ENCODE measurements around the gene RGR.

RGR gene

DNA sequence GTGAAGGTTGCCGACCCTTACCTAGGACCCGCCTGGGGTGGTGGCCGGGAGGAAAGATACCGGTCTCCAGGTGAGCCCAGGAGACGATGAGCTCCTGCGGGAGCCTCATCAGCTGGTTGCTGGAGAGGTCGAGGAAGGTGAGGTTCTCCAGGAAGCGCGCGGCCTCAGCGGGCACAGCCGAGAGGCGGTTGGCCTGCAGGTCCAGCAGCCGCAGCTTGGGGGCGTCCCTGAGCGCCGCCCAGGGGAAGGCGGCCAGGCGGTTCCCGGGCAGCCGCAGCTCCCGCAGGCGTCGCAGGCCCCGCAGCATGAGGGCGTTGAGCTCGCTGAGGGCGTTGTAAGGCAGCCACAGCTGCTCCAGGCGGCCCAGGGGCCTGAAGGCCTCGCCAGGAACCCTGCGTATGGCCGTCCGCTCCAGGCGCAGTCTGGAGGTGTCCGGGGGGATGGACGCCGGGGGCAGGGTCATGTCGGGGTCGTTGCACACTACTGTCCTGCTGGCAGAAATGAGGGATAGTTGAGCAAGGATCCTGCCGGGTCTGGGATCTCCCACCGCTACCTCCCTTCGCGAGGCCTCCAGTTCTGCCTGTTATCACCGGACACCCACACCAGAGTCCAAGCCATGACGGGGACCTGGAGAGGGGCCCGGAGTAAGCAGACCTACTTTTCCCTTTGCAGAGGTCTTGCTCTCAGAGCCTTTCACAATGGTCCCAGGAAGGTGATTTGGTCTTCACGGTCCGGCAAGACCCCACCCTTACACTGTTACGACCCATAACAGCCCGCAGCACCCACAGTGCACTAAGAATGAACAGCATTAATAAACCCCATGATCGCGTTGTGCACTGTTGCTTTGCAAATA lies 7.4 kb upstream of the RGR start:
- H3K18ac ChIP-seq (ENCODE audit: low read depth in 1 of 2, low read length in 2 of 2) = no peak overlapping the region
- no peaks in the 10 kb centered on the region for H3K9me3 ChIP-seq (ENCODE audit: control insufficient read depth, low read length)
- H2AFZ ChIP-seq (ENCODE audit: low read depth, low read length) = no peak overlapping the region
- no peaks in the 10 kb centered on the region for H3K79me1 ChIP-seq (replicated peaks; ENCODE audit: low read length, poor library complexity, severe bottlenecking)
- H2BK120ac ChIP-seq (ENCODE audit: low read depth, low read length) = no peak overlapping the region
- H4K91ac ChIP-seq (ENCODE audit: low read length) = no peak overlapping the region
- no peaks in the 10 kb centered on the region for H3K36me3 ChIP-seq (ENCODE audit: control insufficient read depth in 1 of 2, insufficient read depth in 2 of 2, low read depth in 1 of 2, low read length in 2 of 2)
- 46% methylated on average over 50 of the region's 52 CpGs for WGBS
- peak overlapping the region; percentile 52 for H2BK15ac ChIP-seq (ENCODE audit: low read depth, poor library complexity, severe bottlenecking)
- H2AK5ac ChIP-seq (ENCODE audit: low read length, severe bottlenecking) = no peak overlapping the region
- no peak overlapping the region for H3K14ac ChIP-seq (ENCODE audit: low read length in 2 of 2)
- H3K27me3 ChIP-seq (ENCODE audit: control insufficient read depth in 1 of 2, insufficient read depth in 1 of 2, low read length in 2 of 2) = peaks cover 20 to 26% of the 10 kb centered on the region in 2 experiments
- H3K4me2 ChIP-seq (ENCODE audit: low read length, poor library complexity, severe bottlenecking) = no peak overlapping the region
- no peak overlapping the region for H3K9ac ChIP-seq (ENCODE audit: low read length)
- no peaks in the 10 kb centered on the region for H3K4me1 ChIP-seq (ENCODE audit: control insufficient read depth, insufficient read depth, low read depth, low read length)
- no peak overlapping the region for H2BK12ac ChIP-seq (ENCODE audit: low read length in 2 of 2)
- no peak overlapping the region for H4K8ac ChIP-seq (ENCODE audit: low read length)
- H3K23ac ChIP-seq (ENCODE audit: low read length in 2 of 2) = no peak overlapping the region
- H3K4ac ChIP-seq (ENCODE audit: low read depth in 1 of 2, low read length in 2 of 2) = no peak overlapping the region
- no peak for DNase-seq
- H3K4me3 ChIP-seq (ENCODE audit: insufficient read depth in 1 of 2, low read depth in 1 of 2, low read length in 2 of 2) = no peak overlapping the region
- H2BK5ac ChIP-seq (ENCODE audit: low read depth, low read length, poor library complexity, severe bottlenecking) = no peak overlapping the region
- no peak overlapping the region for H3K27ac ChIP-seq (ENCODE audit: low read length, poor library complexity, severe bottlenecking)

DNA sequence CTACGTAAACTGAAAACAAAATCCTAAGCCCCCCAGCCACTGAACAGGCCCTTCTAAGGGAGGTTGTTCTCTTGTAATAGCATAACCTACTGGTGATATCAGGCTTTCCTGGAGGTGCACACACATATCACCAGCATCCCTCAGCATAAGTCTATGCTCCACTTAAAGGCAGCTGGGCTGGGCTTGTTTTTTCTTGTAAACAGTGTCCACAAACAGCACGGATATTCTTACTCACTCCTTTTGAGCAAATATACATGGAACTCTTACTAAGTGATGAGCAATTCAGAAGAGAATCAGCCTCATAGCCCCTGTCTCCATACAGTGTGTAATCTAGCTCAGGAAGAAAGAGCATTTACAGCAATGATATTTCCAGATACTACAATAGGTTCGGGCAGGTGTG lies 5.9 kb upstream of the RGR start:
- no peak overlapping the region for H2AFZ ChIP-seq (ENCODE audit: low read depth, low read length)
- H2BK15ac ChIP-seq (ENCODE audit: low read depth, poor library complexity, severe bottlenecking) = no peak overlapping the region
- no peak overlapping the region for H4K8ac ChIP-seq (ENCODE audit: low read length)
- no peak overlapping the region for H3K23ac ChIP-seq (ENCODE audit: low read length in 2 of 2)
- no peak overlapping the region for H2BK120ac ChIP-seq (ENCODE audit: low read depth, low read length)
- H3K4ac ChIP-seq (ENCODE audit: low read depth in 1 of 2, low read length in 2 of 2) = no peak overlapping the region
- no peak overlapping the region for H2BK12ac ChIP-seq (ENCODE audit: low read length in 2 of 2)
- no peaks in the 10 kb centered on the region for H3K36me3 ChIP-seq (ENCODE audit: control insufficient read depth in 1 of 2, insufficient read depth in 2 of 2, low read depth in 1 of 2, low read length in 2 of 2)
- H3K79me1 ChIP-seq (replicated peaks; ENCODE audit: low read length, poor library complexity, severe bottlenecking) = no peaks in the 10 kb centered on the region
- no peaks in the 10 kb centered on the region for H3K9me3 ChIP-seq (ENCODE audit: control insufficient read depth, low read length)
- 71% methylated on average over 1 of the region's 3 CpGs for WGBS
- no peak overlapping the region for H3K14ac ChIP-seq (ENCODE audit: low read length in 2 of 2)
- H2AK5ac ChIP-seq (ENCODE audit: low read length, severe bottlenecking) = no peak overlapping the region
- no peak overlapping the region for H3K4me3 ChIP-seq (ENCODE audit: insufficient read depth in 1 of 2, low read depth in 1 of 2, low read length in 2 of 2)
- H3K27me3 ChIP-seq (ENCODE audit: control insufficient read depth in 1 of 2, insufficient read depth in 1 of 2, low read length in 2 of 2) = peaks cover 22 to 26% of the 10 kb centered on the region in 2 experiments
- H3K9ac ChIP-seq (ENCODE audit: low read length) = no peak overlapping the region
- H2BK5ac ChIP-seq (ENCODE audit: low read depth, low read length, poor library complexity, severe bottlenecking) = no peak overlapping the region
- no peak overlapping the region for H3K27ac ChIP-seq (ENCODE audit: low read length, poor library complexity, severe bottlenecking)
- H3K4me1 ChIP-seq (ENCODE audit: control insufficient read depth, insufficient read depth, low read depth, low read length) = no peaks in the 10 kb centered on the region
- H4K91ac ChIP-seq (ENCODE audit: low read length) = no peak overlapping the region
- no peak overlapping the region for H3K18ac ChIP-seq (ENCODE audit: low read depth in 1 of 2, low read length in 2 of 2)
- H3K4me2 ChIP-seq (ENCODE audit: low read length, poor library complexity, severe bottlenecking) = no peak overlapping the region
- peak; percentile 3 for DNase-seq

DNA sequence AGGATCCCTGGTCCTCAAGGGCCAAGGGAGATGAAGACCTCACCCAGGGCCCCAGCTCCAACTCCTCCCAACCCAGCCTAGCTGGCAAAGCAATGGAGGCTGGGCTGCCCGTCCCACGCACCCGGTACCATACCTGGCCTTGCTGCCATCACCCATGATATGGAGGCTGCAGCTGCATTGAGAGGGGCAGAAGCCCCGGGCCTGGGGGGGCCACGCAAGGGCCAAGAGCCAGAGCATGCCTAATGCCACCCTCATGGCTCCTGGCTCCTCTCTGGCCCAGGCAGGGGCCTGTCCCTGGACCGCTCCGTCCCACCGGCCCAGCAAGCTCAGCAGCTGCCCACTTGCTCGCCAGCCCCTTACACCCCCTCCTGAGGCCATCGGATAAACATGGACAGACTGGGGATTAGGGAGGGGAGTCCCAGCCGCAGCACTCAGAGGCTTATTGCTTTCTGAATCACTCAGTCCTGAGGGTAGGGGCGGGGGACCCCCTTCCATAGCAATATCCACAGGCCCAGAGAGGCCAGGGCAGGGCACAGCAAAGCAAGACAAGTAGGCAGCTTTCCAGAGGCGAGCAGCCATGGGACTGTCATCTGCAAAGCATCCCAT lies 3.6 kb upstream of the RGR start, which contains the start of gene LRIT1:
Gene LRIT1 (minus strand): TSS at position 362 of the 606 bp plus-strand sequence. CDS start 107 bp downstream, at position 255.
- Histone ChIP-seq H3K4me1 (ENCODE audit: control insufficient read depth, insufficient read depth, low read depth, low read length) (no peaks in the 10 kb centered on the region), H2AK5ac (ENCODE audit: low read length, severe bottlenecking) (no peak within 1 kb of the TSS), H3K9me3 (ENCODE audit: control insufficient read depth, low read length) (no peaks in the 10 kb centered on the region), H3K18ac (ENCODE audit: low read depth in 1 of 2, low read length in 2 of 2) (no peak within 1 kb of the TSS), H2AFZ (ENCODE audit: low read depth, low read length) (no peak within 1 kb of the TSS), H3K79me1 (replicated peaks; ENCODE audit: low read length, poor library complexity, severe bottlenecking) (no peaks in the 10 kb centered on the region), H2BK120ac (ENCODE audit: low read depth, low read length) (no peak within 1 kb of the TSS), H3K4me2 (ENCODE audit: low read length, poor library complexity, severe bottlenecking) (no peak within 1 kb of the TSS), H4K91ac (ENCODE audit: low read length) (no peak within 1 kb of the TSS), H3K14ac (ENCODE audit: low read length in 2 of 2) (no peak within 1 kb of the TSS), H3K36me3 (ENCODE audit: control insufficient read depth in 1 of 2, insufficient read depth in 2 of 2, low read depth in 1 of 2, low read length in 2 of 2) (no peaks in the 10 kb centered on the region), H3K23ac (ENCODE audit: low read length in 2 of 2) (no peak within 1 kb of the TSS), H2BK5ac (ENCODE audit: low read depth, low read length, poor library complexity, severe bottlenecking) (no peak within 1 kb of the TSS), H2BK12ac (ENCODE audit: low read length in 2 of 2) (no peak within 1 kb of the TSS), H3K4me3 (ENCODE audit: insufficient read depth in 1 of 2, low read depth in 1 of 2, low read length in 2 of 2) (no peak within 1 kb of the TSS), H4K8ac (ENCODE audit: low read length) (no peak within 1 kb of the TSS), H3K4ac (ENCODE audit: low read depth in 1 of 2, low read length in 2 of 2) (no peak within 1 kb of the TSS), H3K27ac (ENCODE audit: low read length, poor library complexity, severe bottlenecking) (no peak within 1 kb of the TSS), H3K27me3 (ENCODE audit: control insufficient read depth in 1 of 2, insufficient read depth in 1 of 2, low read length in 2 of 2) (peaks cover 35 to 38% of the 10 kb centered on the region in 2 experiments), H2BK15ac (ENCODE audit: low read depth, poor library complexity, severe bottlenecking) (no peak within 1 kb of the TSS), H3K9ac (ENCODE audit: low read length) (no peak within 1 kb of the TSS)
- no peak for DNase-seq
- 85% methylated on average over 13 of the region's 13 CpGs for WGBS

DNA sequence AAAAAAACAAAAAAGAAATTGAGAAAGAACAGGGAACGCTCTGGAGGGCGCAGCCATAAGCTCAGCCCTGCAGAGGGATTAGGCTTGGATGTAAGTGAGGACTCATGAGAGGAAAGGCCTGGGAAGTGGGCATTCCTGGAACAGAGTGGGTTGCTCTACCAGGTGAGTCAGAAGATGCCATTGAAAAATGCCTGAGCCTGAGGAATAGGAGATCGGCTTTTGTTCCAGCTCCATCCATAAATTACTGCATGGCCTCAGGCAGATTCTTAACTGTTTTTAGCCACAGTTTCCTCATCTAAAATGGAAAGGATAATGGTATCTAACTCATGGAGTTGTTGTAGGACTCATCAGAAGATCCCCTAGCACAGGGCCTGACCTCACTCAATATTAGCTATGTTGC lies 1.1 kb upstream of the RGR start:
- Histone ChIP-seq H3K27ac (ENCODE audit: low read length, poor library complexity, severe bottlenecking) (no peak overlapping the region), H3K4me1 (ENCODE audit: control insufficient read depth, insufficient read depth, low read depth, low read length) (no peaks in the 10 kb centered on the region), H4K8ac (ENCODE audit: low read length) (no peak overlapping the region), H2BK120ac (ENCODE audit: low read depth, low read length) (no peak overlapping the region), H2BK12ac (ENCODE audit: low read length in 2 of 2) (no peak overlapping the region), H3K4me3 (ENCODE audit: insufficient read depth in 1 of 2, low read depth in 1 of 2, low read length in 2 of 2) (no peak overlapping the region), H2AFZ (ENCODE audit: low read depth, low read length) (no peak overlapping the region), H2BK5ac (ENCODE audit: low read depth, low read length, poor library complexity, severe bottlenecking) (no peak overlapping the region), H3K14ac (ENCODE audit: low read length in 2 of 2) (no peak overlapping the region), H4K91ac (ENCODE audit: low read length) (no peak overlapping the region), H3K27me3 (ENCODE audit: control insufficient read depth in 1 of 2, insufficient read depth in 1 of 2, low read length in 2 of 2) (peaks cover 38 to 41% of the 10 kb centered on the region in 2 experiments), H2BK15ac (ENCODE audit: low read depth, poor library complexity, severe bottlenecking) (no peak overlapping the region), H3K18ac (ENCODE audit: low read depth in 1 of 2, low read length in 2 of 2) (no peak overlapping the region), H3K23ac (ENCODE audit: low read length in 2 of 2) (no peak overlapping the region), H3K79me1 (replicated peaks; ENCODE audit: low read length, poor library complexity, severe bottlenecking) (no peaks in the 10 kb centered on the region), H3K4ac (ENCODE audit: low read depth in 1 of 2, low read length in 2 of 2) (no peak overlapping the region), H3K9me3 (ENCODE audit: control insufficient read depth, low read length) (no peaks in the 10 kb centered on the region), H3K9ac (ENCODE audit: low read length) (no peak overlapping the region), H3K4me2 (ENCODE audit: low read length, poor library complexity, severe bottlenecking) (no peak overlapping the region), H2AK5ac (ENCODE audit: low read length, severe bottlenecking) (no peak overlapping the region), H3K36me3 (ENCODE audit: control insufficient read depth in 1 of 2, insufficient read depth in 2 of 2, low read depth in 1 of 2, low read length in 2 of 2) (no peaks in the 10 kb centered on the region)
- DNase-seq = no peak
- 89% methylated on average over 2 of the region's 3 CpGs for WGBS
